ENCODE data around the gene ATP6V0E2. TPM values are rescaled to one million over a fixed set of nuclear protein-coding genes. Genes with fewer than 3 reads are reported as not detected.

The ATP6V0E2 gene
- total RNA-seq, 1 experiment from 2014 or later: 25.5 TPM

GRCh38 chr7:149833495-149834130, 40.2 kb upstream of the ATP6V0E2 start:
- Histone ChIP-seq H3K79me2 (ENCODE audit: insufficient read depth, low read length) (no peaks in the 10 kb centered on the region), H3K9me2 (ENCODE audit: insufficient read depth) (no peaks in the 10 kb centered on the region), H3K9ac (ENCODE audit: low read length) (no peak overlapping the region), H3K4me3 (replicated peaks in 1 of 2; ENCODE audit: low read depth in 1 of 2, low read length in 2 of 2) (no peak overlapping the region), H4K20me1 (ENCODE audit: insufficient read depth) (no peaks in the 10 kb centered on the region), H3K9me3 (ENCODE audit: control insufficient read depth in 1 of 2, insufficient read depth in 1 of 2, low read depth in 1 of 2, low read length in 2 of 2) (no peaks in the 10 kb centered on the region), H3K36me3 (ENCODE audit: control insufficient read depth in 1 of 2, insufficient read depth in 2 of 2, low read length in 2 of 2) (no peaks in the 10 kb centered on the region), H2AFZ (ENCODE audit: low read depth, low read length, poor library complexity, severe bottlenecking) (no peak overlapping the region), H3K27ac (ENCODE audit: low read depth, low read length) (no peak overlapping the region), H3K27me3 (ENCODE audit: insufficient read depth, low read length) (0 out of 2 replicates have a peak, but pooled peaks cover 11% of the 10 kb centered on the region), H3K4me2 (ENCODE audit: low read length) (no peak overlapping the region), H3K4me1 (ENCODE audit: control insufficient read depth in 1 of 2, insufficient read depth in 2 of 2, low read length in 2 of 2) (peaks cover 4 to 6% of the 10 kb centered on the region in 2 experiments; a peak in 3 of 4 replicates)
- RAD21 ChIA-PET (ENCODE audit: low non-redundant PET in 1 of 2, low total read pairs in 2 of 2, uncharacterized antibody in 2 of 2, unreplicated experiment in 2 of 2): no interaction called here
- TF ChIP-seq ATF3 (IDR thresholded peaks at IDR 0.05) (no peak), CEBPB (IDR thresholded peaks at IDR 0.05; ENCODE audit: low read depth) (no peak), ZBTB33 (IDR thresholded peaks at IDR 0.05; ENCODE audit: extremely low read depth, insufficient replicate concordance, low read length) (no peak), SRF (IDR thresholded peaks at IDR 0.05; ENCODE audit: low read depth) (no peak), ZNF274 (IDR thresholded peaks at IDR 0.05; ENCODE audit: low read depth, low read length) (no peak), SIN3A (IDR thresholded peaks at IDR 0.05; ENCODE audit: low read depth) (no peak), RAD21 (IDR thresholded peaks at IDR 0.05; ENCODE audit: low read depth) (no peak)
- TF ChIP-seq, protein P1, sequence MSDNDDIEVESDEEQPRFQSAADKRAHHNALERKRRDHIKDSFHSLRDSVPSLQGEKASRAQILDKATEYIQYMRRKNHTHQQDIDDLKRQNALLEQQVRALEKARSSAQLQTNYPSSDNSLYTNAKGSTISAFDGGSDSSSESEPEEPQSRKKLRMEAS (IDR thresholded peaks at IDR 0.05): no peak
- intact Hi-C loops (cut with micrococcal nuclease): no loop called here
- no peak for ATAC-seq
- POLR2A ChIA-PET: no interaction called here
- CTCF ChIA-PET: no interaction called here
- BruUV-seq (replicated peaks): no TSS peak
- no peak for DNase-seq (ENCODE audit: low read depth, low spot score)
